ENCODE measurements around the gene SUCLG2.

Gene SUCLG2

GRCh38 chr3:67564008-67564407, 90.4 kb downstream of the SUCLG2 start:
- CTCF ChIA-PET: interaction anchor here (1.1 kb wide), 1 partner anchor 182 kb away, joined by 3 read pairs; no protein-coding TSS in a partner anchor

GRCh38 chr3:67561667-67562394, 92.6 kb downstream of the SUCLG2 start:
- TF ChIP-seq ZFP37 (tag by site-specific recombination; IDR thresholded peaks at IDR 0.05): no peak
- TF ChIP-seq ZNF645 (tag by site-specific recombination; IDR thresholded peaks at IDR 0.05): no peak
- no peak for TF ChIP-seq TRIM28 (IDR thresholded peaks at IDR 0.05; ENCODE audit: borderline replicate concordance, low read length)
- no peak for TF ChIP-seq ZNF362 (tag by site-specific recombination; IDR thresholded peaks at IDR 0.05)
- TF ChIP-seq ZNF391 (tag by site-specific recombination; IDR thresholded peaks at IDR 0.05; ENCODE audit: borderline replicate concordance, low read depth): no peak
- TF ChIP-seq ZBTB1 (tag by site-specific recombination; IDR thresholded peaks at IDR 0.05): no peak
- TF ChIP-seq GLIS2 (tag by site-specific recombination; IDR thresholded peaks at IDR 0.05): no peak
- TF ChIP-seq ZNF214 (tag by site-specific recombination; IDR thresholded peaks at IDR 0.05; ENCODE audit: borderline replicate concordance): no peak
- no peak for TF ChIP-seq ZNF549 (tag by site-specific recombination; IDR thresholded peaks at IDR 0.05)
- H3K4me1 ChIP-seq (ENCODE audit: control insufficient read depth, insufficient read depth, low read length): no peaks in the 10 kb centered on the region
- no peak overlapping the region for H3K4me3 ChIP-seq (ENCODE audit: low read depth, low read length)
- H3K9me3 ChIP-seq (ENCODE audit: control insufficient read depth, insufficient read depth, low read depth, low read length): no peaks in the 10 kb centered on the region
- CTCF ChIA-PET: interaction anchor here (0.7 kb wide), 1 partner anchor 112 kb away, joined by 3 read pairs; no protein-coding TSS in a partner anchor
- H3K36me3 ChIP-seq (ENCODE audit: control insufficient read depth in 2 of 2, insufficient read depth in 1 of 2, low read length in 2 of 2): no peaks in the 10 kb centered on the region
- POLR2A ChIA-PET: no interaction called here
- no peak overlapping the region for H3K27ac ChIP-seq (ENCODE audit: extremely low read depth, low read depth, low read length)

More at GRCh38 chr3:67564008-67564407, 90.4 kb downstream of the SUCLG2 start:
- H3K36me3 ChIP-seq (ENCODE audit: control insufficient read depth in 2 of 2, insufficient read depth in 1 of 2, low read length in 2 of 2): no peaks in the 10 kb centered on the region
- no peak overlapping the region for H3K4me3 ChIP-seq (ENCODE audit: low read depth, low read length)
- no peaks in the 10 kb centered on the region for H3K4me1 ChIP-seq (ENCODE audit: control insufficient read depth, insufficient read depth, low read length)
- TF ChIP-seq PRDM1 (tag by site-specific recombination; IDR thresholded peaks at IDR 0.05): no peak
- no peak for TF ChIP-seq ZNF580 (tag by site-specific recombination; IDR thresholded peaks at IDR 0.05)
- no peak for TF ChIP-seq SCRT1 (tag by site-specific recombination; IDR thresholded peaks at IDR 0.05; ENCODE audit: borderline replicate concordance)
- TF ChIP-seq ZNF2 (tag by site-specific recombination; IDR thresholded peaks at IDR 0.05): no peak
- TF ChIP-seq ZNF677 (tag by site-specific recombination; IDR thresholded peaks at IDR 0.05): no peak
- no peak for TF ChIP-seq ZNF571 (tag by site-specific recombination; IDR thresholded peaks at IDR 0.05)
- H3K27ac ChIP-seq (ENCODE audit: extremely low read depth, low read depth, low read length): no peak overlapping the region
- H3K9me3 ChIP-seq (ENCODE audit: control insufficient read depth, insufficient read depth, low read depth, low read length): no peaks in the 10 kb centered on the region
- POLR2A ChIA-PET: no interaction called here

GRCh38 chr3:67561266-67561665, 93.1 kb downstream of the SUCLG2 start:
- Histone ChIP-seq H3K4me1 (ENCODE audit: control insufficient read depth, insufficient read depth, low read length) (no peaks in the 10 kb centered on the region), H3K4me3 (ENCODE audit: low read depth, low read length) (no peak overlapping the region), H3K9me3 (ENCODE audit: control insufficient read depth, insufficient read depth, low read depth, low read length) (no peaks in the 10 kb centered on the region), H3K27ac (ENCODE audit: extremely low read depth, low read depth, low read length) (no peak overlapping the region), H3K36me3 (ENCODE audit: control insufficient read depth in 2 of 2, insufficient read depth in 1 of 2, low read length in 2 of 2) (no peaks in the 10 kb centered on the region)
- ChIA-PET POLR2A (no interaction called here), CTCF (interaction anchor here (0.7 kb wide), 1 partner anchor 112 kb away, joined by 3 read pairs; no protein-coding TSS in a partner anchor)
- TF ChIP-seq ZNF202 (tag by site-specific recombination; IDR thresholded peaks at IDR 0.05; ENCODE audit: borderline replicate concordance) (no peak), ZNF670 (tag by site-specific recombination; IDR thresholded peaks at IDR 0.05; ENCODE audit: low read depth) (no peak), ZNF174 (tag by site-specific recombination; IDR thresholded peaks at IDR 0.05) (no peak), ZSCAN30 (tag by site-specific recombination; IDR thresholded peaks at IDR 0.05) (no peak), ZSCAN16 (tag by site-specific recombination; IDR thresholded peaks at IDR 0.05) (no peak), ZNF501 (tag by site-specific recombination; IDR thresholded peaks at IDR 0.05) (no peak), ZSCAN4 (tag by site-specific recombination; IDR thresholded peaks at IDR 0.05) (no peak), CTCF (tag by site-specific recombination; IDR thresholded peaks at IDR 0.05) (no peak), ZNF16 (tag by site-specific recombination; IDR thresholded peaks at IDR 0.05; ENCODE audit: low read depth) (no peak), ZNF596 (tag by site-specific recombination; IDR thresholded peaks at IDR 0.05) (no peak), ZNF791 (tag by site-specific recombination; IDR thresholded peaks at IDR 0.05) (no peak), ZBTB48 (tag by site-specific recombination; IDR thresholded peaks at IDR 0.05) (no peak), KLF16 (tag by site-specific recombination; IDR thresholded peaks at IDR 0.05) (no peak)
